Astrocyte (in vitro differentiated cells and primary cell): ENCODE measurements around the gene GABBR2.

Source experiments
- CTCF ChIP-seq: IDR thresholded peaks from 2 replicates; pipeline ENCODE4 v1.5.1; 2011; ENCODE audit warnings: low read depth, mild to moderate bottlenecking, inconsistent platforms, low read length, moderate library complexity; ENCODE audit not compliant: insufficient read depth
- EZH2 ChIP-seq: IDR thresholded peaks from 2 replicates; pipeline ENCODE4 v1.6.1; 2012; ENCODE audit warnings: mild to moderate bottlenecking, low read length, inconsistent platforms; ENCODE audit not compliant: insufficient read depth

GRCh38 chr9:98609646-98610045, 99.1 kb downstream of the GABBR2 start:
- TF ChIP-seq EZH2, result no peak
- TF ChIP-seq CTCF, result no peak
